B cell (primary cell): Measurements from ENCODE around the gene PLA2G2E.
"Not testable (repeated sequence)": the region's sequence is repeated elsewhere in the genome, so short reads cannot be mapped to it uniquely, and the experiment has no call there.

Source experiments
- EZH2 ChIP-seq: IDR thresholded peaks from 2 replicates; pipeline ENCODE4 v1.6.1; 2012; ENCODE audit warnings: borderline replicate concordance, low read depth, mild to moderate bottlenecking, moderate library complexity, low read length; ENCODE audit not compliant: insufficient read depth, poor library complexity, severe bottlenecking
- TF ChIP-seq, protein P1 (sequence below): fragments of 200-600 bp; IDR thresholded peaks from one replicate; pipeline ENCODE4 v1.8.0; 2022; ENCODE audit warnings: antibody characterized with exemption, mild to moderate bottlenecking

DNA sequence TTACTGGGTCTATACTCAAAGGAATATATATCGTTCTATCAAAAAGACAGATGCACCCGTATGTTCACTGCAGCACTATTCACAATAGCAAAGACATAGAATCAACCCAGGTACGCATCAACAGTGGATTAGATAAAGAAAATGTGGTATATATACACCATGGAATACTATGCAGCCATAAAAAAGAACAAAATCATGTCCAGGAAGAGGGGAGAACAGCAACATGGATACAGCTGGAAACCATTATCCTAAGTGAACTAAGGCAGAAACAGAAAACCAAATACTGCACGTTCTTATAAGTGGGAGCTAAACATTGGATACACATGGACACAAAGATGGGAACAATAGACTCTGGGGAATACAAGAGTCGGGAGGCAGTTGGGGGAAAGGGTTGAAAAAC is 42.6 kb downstream of the PLA2G2E start:
- TF ChIP-seq EZH2 = not testable (repeated sequence)
- TF ChIP-seq, protein P1, sequence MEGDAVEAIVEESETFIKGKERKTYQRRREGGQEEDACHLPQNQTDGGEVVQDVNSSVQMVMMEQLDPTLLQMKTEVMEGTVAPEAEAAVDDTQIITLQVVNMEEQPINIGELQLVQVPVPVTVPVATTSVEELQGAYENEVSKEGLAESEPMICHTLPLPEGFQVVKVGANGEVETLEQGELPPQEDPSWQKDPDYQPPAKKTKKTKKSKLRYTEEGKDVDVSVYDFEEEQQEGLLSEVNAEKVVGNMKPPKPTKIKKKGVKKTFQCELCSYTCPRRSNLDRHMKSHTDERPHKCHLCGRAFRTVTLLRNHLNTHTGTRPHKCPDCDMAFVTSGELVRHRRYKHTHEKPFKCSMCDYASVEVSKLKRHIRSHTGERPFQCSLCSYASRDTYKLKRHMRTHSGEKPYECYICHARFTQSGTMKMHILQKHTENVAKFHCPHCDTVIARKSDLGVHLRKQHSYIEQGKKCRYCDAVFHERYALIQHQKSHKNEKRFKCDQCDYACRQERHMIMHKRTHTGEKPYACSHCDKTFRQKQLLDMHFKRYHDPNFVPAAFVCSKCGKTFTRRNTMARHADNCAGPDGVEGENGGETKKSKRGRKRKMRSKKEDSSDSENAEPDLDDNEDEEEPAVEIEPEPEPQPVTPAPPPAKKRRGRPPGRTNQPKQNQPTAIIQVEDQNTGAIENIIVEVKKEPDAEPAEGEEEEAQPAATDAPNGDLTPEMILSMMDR = not testable (repeated sequence)
